Measurements from ENCODE around the gene WDR4. TPM values are rescaled to one million over a fixed set of nuclear protein-coding genes. Genes with fewer than 3 reads are reported as not detected.

WDR4 gene
- total and polyA plus RNA-seq, 9 of the 15 experiments (the other 6 are each of a cell fraction or from before 2014, with no cell fraction given), result 5.4 to 95.4 (median 32.1) TPM

DNA sequence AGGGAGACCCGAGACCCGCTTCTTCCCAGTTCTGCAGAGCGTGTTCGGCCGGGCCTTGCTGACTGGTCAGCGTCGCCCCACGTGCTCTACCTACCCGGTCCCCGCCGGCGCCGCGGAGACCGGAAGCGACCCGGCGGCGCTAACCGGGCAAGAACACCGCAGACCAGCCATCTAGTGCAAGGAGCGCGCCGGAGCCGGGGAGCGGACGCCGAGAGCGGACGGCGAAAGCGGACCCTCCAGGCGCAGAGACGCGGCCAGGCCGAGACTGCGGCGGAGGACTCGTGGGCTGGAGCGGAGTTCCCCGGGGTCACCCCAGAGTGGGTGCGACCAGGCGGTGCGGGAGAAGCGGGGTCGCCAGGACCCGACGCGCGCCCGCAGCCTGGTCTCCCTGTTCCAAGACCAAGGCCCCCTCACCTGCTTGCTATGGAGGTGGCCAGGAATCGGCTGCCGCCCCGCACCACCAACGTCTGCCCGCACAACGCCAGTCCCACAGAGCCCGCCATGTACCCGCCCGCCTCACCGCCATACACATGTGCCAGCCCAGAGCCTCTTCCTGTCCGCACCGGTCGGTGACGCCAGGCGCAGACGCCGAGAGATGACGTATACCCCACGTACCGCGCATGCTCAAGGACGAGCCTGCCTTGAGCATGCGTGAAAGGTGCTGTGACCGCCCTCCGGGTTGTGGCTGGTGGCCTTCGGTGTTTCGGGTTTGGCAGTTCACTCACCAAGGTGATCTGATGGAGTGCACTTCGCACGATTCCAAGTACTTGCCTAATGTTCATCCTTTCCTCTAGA is at the start of gene WDR4 (continued):
- TF ChIP-seq, protein P1, sequence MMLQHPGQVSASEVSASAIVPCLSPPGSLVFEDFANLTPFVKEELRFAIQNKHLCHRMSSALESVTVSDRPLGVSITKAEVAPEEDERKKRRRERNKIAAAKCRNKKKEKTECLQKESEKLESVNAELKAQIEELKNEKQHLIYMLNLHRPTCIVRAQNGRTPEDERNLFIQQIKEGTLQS (IDR thresholded peaks at IDR 0.05), result peak; percentile 75
- TF ChIP-seq, protein P1 (CRISPR knock-in tag; conservative IDR thresholded peaks at IDR 0.05), result no peak
- TF ChIP-seq DACH1 (IDR thresholded peaks at IDR 0.05; ENCODE audit: partially characterized antibody) (no peak), TEAD2 (tag; IDR thresholded peaks at IDR 0.05) (no peak), ZNF584 (CRISPR knock-in tag; IDR thresholded peaks at IDR 0.05; ENCODE audit: low read depth) (no peak), ZNF57 (CRISPR knock-in tag; IDR thresholded peaks at IDR 0.05) (no peak), CBFA2T3 (IDR thresholded peaks at IDR 0.05) (no peak), SAP30 (IDR thresholded peaks at IDR 0.05; ENCODE audit: borderline replicate concordance, insufficient read depth, low read depth, low read length, poor library complexity, severe bottlenecking) (peak; percentile 100), ZBTB1 (CRISPR knock-in tag; IDR thresholded peaks at IDR 0.05; ENCODE audit: borderline replicate concordance, low read depth) (peak; percentile 80), GTF2F1 (IDR thresholded peaks at IDR 0.05; ENCODE audit: low read depth, low read length) (peak; percentile 91), MAFK (IDR thresholded peaks at IDR 0.05; ENCODE audit: low read length) (no peak)
- TF ChIP-seq, protein P2, sequence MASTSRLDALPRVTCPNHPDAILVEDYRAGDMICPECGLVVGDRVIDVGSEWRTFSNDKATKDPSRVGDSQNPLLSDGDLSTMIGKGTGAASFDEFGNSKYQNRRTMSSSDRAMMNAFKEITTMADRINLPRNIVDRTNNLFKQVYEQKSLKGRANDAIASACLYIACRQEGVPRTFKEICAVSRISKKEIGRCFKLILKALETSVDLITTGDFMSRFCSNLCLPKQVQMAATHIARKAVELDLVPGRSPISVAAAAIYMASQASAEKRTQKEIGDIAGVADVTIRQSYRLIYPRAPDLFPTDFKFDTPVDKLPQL (IDR thresholded peaks at IDR 0.05; ENCODE audit: extremely low read depth, insufficient read length), result peak; percentile 51
- TF ChIP-seq, protein P3, sequence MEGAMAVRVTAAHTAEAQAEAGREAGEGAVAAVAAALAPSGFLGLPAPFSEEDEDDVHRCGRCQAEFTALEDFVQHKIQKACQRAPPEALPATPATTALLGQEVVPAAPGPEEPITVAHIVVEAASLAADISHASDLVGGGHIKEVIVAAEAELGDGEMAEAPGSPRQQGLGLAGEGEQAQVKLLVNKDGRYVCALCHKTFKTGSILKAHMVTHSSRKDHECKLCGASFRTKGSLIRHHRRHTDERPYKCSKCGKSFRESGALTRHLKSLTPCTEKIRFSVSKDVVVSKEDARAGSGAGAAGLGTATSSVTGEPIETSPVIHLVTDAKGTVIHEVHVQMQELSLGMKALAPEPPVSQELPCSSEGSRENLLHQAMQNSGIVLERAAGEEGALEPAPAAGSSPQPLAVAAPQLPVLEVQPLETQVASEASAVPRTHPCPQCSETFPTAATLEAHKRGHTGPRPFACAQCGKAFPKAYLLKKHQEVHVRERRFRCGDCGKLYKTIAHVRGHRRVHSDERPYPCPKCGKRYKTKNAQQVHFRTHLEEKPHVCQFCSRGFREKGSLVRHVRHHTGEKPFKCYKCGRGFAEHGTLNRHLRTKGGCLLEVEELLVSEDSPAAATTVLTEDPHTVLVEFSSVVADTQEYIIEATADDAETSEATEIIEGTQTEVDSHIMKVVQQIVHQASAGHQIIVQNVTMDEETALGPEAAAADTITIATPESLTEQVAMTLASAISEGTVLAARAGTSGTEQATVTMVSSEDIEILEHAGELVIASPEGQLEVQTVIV (CRISPR knock-in tag; IDR thresholded peaks at IDR 0.05; ENCODE audit: borderline replicate concordance), result no peak
- TF ChIP-seq, protein P4, sequence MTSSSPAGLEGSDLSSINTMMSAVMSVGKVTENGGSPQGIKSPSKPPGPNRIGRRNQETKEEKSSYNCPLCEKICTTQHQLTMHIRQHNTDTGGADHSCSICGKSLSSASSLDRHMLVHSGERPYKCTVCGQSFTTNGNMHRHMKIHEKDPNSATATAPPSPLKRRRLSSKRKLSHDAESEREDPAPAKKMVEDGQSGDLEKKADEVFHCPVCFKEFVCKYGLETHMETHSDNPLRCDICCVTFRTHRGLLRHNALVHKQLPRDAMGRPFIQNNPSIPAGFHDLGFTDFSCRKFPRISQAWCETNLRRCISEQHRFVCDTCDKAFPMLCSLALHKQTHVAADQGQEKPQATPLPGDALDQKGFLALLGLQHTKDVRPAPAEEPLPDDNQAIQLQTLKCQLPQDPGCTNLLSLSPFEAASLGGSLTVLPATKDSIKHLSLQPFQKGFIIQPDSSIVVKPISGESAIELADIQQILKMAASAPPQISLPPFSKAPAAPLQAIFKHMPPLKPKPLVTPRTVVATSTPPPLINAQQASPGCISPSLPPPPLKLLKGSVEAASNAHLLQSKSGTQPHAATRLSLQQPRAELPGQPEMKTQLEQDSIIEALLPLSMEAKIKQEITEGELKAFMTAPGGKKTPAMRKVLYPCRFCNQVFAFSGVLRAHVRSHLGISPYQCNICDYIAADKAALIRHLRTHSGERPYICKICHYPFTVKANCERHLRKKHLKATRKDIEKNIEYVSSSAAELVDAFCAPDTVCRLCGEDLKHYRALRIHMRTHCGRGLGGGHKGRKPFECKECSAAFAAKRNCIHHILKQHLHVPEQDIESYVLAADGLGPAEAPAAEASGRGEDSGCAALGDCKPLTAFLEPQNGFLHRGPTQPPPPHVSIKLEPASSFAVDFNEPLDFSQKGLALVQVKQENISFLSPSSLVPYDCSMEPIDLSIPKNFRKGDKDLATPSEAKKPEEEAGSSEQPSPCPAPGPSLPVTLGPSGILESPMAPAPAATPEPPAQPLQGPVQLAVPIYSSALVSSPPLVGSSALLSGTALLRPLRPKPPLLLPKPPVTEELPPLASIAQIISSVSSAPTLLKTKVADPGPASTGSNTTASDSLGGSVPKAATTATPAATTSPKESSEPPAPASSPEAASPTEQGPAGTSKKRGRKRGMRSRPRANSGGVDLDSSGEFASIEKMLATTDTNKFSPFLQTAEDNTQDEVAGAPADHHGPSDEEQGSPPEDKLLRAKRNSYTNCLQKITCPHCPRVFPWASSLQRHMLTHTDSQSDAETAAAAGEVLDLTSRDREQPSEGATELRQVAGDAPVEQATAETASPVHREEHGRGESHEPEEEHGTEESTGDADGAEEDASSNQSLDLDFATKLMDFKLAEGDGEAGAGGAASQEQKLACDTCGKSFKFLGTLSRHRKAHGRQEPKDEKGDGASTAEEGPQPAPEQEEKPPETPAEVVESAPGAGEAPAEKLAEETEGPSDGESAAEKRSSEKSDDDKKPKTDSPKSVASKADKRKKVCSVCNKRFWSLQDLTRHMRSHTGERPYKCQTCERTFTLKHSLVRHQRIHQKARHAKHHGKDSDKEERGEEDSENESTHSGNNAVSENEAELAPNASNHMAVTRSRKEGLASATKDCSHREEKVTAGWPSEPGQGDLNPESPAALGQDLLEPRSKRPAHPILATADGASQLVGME (CRISPR knock-in tag; IDR thresholded peaks at IDR 0.05), result 0 out of 2 replicates have a peak, but pooled peaks have one; percentile 21
- TF ChIP-seq, protein P5, sequence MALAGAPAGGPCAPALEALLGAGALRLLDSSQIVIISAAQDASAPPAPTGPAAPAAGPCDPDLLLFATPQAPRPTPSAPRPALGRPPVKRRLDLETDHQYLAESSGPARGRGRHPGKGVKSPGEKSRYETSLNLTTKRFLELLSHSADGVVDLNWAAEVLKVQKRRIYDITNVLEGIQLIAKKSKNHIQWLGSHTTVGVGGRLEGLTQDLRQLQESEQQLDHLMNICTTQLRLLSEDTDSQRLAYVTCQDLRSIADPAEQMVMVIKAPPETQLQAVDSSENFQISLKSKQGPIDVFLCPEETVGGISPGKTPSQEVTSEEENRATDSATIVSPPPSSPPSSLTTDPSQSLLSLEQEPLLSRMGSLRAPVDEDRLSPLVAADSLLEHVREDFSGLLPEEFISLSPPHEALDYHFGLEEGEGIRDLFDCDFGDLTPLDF (CRISPR knock-in tag; IDR thresholded peaks at IDR 0.05), result peak; percentile 72
